Right lobe of liver (tissue), 4 donors: Measurements from ENCODE around the gene RHEBL1.

ENCODE experiments used
- POLR2A ChIP-seq: fragments of 450-650 bp; IDR thresholded peaks from one replicate; pipeline ENCODE4 v1.6.1; 2017; ENCODE audit warnings: antibody characterized with exemption, mild to moderate bottlenecking
- TF ChIP-seq, protein P1 (sequence below), 4 donors: fragments of 200-600 bp in 3 of 4; fragments of 450-650 bp in 1 of 4; IDR thresholded peaks; one replicate each; pipeline versions ENCODE4 v1.5.1 to v1.8.0; 2016 to 2022; ENCODE audit warnings: antibody characterized with exemption in 4 of 4, mild to moderate bottlenecking in 2 of 4
- donor health status: DM: no; HTN: no; CAD: no.
- donor health status: DM: no; HTN: no; CAD: no.
- donor health status: DM: no; HTN: yes; CAD: no.

DNA sequence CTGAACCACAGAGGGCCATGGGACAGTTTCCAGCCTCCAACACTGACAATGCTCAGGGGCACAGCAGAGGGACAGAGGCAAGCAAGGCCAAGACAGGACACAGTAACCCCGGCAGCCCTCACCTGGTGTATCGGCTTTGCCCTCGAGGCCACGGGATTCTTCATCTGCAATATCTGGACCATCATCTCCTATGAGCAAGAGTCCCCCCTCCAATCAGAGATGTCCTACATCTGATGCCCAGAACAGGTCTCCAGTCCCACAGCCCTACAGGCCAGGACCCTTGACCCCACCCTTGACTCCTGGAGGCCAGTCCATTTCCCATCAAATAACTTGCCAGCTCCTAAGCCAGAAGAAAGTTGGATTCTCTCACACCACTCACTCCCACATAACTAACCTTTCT, 26.5 kb downstream of the RHEBL1 start:
- TF ChIP-seq, protein P1, sequence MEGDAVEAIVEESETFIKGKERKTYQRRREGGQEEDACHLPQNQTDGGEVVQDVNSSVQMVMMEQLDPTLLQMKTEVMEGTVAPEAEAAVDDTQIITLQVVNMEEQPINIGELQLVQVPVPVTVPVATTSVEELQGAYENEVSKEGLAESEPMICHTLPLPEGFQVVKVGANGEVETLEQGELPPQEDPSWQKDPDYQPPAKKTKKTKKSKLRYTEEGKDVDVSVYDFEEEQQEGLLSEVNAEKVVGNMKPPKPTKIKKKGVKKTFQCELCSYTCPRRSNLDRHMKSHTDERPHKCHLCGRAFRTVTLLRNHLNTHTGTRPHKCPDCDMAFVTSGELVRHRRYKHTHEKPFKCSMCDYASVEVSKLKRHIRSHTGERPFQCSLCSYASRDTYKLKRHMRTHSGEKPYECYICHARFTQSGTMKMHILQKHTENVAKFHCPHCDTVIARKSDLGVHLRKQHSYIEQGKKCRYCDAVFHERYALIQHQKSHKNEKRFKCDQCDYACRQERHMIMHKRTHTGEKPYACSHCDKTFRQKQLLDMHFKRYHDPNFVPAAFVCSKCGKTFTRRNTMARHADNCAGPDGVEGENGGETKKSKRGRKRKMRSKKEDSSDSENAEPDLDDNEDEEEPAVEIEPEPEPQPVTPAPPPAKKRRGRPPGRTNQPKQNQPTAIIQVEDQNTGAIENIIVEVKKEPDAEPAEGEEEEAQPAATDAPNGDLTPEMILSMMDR (IDR thresholded peaks at IDR 0.05) = no peak
- no peak for TF ChIP-seq POLR2A
